ENCODE data around the gene GATAD2A.
A peak's percentile ranks its signal among the peaks of the same experiment; 100 is the strongest.

The GATAD2A gene

DNA sequence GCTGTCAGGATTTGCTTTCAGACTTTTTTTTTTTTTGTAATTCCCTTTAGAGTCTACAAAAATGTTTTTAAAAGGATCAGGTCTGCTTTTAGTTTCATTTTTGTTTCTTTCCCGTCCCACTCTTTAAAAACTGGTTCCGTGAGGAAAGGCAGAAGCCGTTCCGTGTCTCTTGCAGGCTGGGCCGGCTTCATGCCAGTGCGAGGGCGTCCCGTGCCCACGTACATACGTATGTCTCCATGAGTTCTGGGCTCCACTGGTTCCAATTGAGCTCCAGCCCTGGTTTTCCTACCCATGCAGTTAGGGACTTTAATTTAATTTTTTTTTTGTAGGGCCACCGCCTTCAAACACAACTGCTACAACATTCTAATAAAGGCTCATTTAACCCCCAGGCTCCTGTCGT, 101.1 kb downstream of the GATAD2A start:
- DNase-seq (ENCODE audit: low read depth in 4 of 4, low spot score in 1 of 4): no peak

DNA sequence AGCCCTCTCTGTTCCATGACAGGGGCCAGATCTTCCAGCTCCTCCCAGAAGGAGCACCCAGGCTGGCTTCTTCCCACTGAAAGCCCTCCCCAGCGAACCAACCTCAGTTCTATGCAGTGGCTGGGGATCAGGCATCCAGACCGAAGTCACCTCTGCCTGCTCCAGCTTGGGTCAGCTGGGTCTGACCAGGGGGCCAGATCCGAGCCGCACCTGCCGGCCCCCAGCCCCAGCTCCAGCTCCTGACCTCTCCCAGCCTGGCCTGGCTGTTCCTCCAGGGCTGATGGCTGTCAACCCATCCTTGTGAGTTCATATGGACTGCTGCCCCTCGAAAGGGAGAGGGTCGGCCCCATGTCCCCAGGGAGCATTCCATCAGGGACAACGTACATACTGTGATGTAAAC, 101.9 kb downstream of the GATAD2A start:
- DNase-seq (ENCODE audit: low read depth in 4 of 4, low spot score in 1 of 4): no peak

DNA sequence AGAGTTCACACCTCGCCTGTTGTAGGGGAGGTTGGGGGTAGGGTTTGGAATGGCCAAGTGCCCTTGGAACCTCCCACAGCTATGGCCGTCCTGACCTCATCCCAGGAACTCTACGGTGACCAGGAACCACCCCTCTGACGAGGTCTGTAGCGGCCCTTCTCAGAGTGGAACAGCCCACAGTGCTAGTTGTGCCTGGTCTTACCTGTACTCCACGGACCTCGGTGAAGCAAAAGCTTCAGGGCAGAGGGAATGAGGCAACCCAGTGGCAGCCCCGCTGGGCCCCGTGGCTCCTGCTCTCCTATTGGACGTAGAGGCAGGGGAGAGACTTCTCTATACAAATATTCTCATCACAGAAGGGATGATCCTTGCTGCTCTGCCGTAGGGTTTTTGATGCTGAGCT, 102.7 kb downstream of the GATAD2A start:
- no peak for DNase-seq (ENCODE audit: low read depth in 4 of 4, low spot score in 1 of 4)

DNA sequence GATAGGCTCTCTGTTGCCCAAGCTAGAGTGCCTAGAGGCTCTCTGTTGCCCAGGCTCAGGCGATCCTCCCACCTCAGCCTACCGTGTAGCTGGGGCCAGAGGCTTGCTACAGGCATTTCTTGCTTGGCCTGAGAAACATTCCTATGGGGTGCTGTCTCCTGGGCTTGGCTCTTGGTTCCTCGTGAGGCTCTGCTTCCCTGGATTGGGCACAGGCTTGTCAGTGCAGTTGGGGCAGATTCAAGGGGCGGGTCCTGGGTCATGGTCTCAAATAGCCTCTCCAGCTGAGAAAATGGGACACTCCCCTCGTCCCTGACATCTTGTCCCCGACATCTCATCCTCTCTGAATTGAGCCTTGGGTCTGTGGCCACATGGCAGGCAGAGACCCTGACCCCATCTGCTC, 105.0 kb downstream of the GATAD2A start:
- no peak for DNase-seq (ENCODE audit: low read depth in 4 of 4, low spot score in 1 of 4)

DNA sequence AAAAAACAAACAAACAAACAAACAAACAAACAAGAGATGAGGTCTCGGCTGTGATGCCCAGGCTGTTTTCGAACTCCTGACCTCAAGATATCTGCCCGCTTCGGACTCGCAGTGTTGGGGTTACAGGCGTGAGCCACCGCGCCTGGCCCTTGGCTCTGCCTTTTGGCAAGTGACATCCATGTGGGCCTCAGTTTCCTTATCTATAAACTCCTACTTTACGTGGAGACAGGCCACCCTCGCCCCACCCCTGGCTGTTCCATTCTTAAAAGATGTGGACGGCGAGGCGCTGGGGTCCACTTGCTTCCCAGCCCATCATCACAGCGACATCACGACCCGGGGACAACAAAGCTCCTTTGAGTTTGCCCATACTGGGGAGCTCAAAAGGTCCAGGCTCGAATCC, 108.2 kb downstream of the GATAD2A start:
- no peak for DNase-seq (ENCODE audit: low read depth in 4 of 4, low spot score in 1 of 4)

DNA sequence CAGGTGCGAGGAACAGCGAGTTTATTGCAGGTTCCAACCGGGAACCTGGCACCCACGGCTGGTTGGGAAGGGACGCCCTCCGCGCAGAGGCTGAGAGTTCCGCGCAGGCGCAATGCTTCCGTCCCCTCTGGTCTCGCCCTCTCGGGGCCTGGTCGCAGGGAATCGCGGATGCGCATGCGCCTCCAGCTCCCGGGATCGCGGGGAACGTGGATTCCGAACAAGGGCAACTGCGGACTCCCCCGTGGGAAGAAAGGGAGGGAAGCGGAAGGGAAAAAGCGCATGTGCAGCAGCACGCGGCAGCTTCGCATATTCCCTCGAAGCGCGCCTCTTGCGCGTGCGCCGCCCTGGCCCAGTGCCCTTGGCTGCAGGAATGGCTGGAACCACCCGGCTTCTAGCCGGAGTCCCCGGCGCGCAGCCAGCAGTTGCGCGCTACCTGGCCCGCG, 108.8 kb downstream of the GATAD2A start:
- no peak for DNase-seq (ENCODE audit: low read depth in 4 of 4, low spot score in 1 of 4)

DNA sequence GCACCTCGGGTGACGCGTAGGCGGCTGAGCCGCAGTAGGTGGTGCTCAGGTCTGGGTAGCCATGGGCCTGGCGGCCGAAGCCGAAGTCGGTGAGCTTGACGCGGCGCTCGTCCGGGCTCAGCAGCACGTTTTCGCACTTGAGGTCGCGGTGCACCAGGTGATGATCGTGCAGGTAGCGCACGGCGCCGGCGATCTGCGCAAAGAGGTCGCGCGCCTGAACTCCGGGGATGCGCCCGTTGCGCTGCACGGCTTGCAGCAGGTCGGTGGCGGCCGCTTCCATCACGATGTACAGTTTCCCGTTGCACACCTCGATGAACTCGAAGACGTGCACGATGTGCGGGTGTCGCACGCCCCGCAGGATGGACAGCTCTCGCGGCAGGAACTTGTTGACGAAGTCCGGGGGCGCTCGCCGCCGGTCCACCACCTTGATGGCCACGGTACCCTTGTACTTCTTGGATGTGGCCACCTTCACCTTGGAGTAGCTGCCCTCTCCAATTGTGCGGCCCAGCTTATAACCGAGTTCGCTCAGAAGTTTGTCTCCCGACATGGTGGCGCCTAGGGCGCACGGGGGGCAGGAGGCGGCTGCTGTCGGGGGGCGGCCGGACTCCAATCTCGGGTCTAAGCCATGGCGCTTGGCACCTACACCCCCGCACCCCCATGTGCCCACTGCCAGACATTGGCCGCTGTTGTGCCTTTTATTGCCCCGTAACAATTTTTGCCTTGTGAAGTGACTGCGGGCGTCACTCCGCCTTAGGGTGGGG, 109.6 kb downstream of the GATAD2A start, which contains the start of gene TSSK6:
Gene TSSK6, minus strand, starts transcription at position 668 of the 761 bp plus-strand sequence. Its CDS starts 121 bp downstream, at position 547.
- no peak for DNase-seq (ENCODE audit: low read depth in 4 of 4, low spot score in 1 of 4)

DNA sequence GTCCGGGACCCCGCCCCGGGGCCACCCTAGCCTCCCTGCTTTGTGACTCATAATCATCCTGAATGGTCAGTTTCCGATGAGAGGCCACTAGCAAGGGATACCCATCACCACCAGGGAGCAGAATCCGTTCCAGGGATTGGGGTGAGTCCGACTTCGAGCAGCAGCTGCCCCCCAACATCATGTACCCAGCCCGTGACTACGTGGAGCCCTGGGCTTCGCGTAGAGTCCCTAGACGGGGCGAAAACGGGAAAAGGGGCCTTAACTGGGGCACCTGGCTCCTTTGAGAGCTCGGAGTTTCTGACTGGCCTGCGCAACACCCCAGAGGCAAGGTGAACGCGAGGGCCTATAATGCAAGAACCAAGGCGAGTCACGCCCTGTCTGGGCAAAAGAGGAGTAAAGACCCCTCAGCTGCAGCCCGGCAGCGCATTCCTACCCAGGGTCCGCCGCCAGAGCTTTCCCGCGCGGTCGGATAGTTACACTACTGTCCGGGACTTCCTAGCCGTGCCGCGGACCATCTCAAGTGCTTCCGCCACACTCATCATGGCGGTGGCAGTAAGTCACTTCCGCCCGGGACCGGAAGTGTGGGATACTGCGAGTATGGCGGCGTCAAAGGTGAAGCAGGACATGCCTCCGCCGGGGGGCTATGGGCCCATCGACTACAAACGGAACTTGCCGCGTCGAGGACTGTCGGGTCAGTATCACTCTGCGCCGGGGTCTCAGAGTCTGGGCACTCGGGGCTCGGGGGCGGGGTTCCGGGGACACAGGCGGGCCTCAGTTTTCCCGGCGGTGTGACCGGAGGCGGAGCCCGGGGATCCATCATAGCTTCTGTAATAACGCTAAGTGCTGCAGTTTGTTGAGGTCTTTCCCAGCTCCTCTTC, 110.4 kb downstream of the GATAD2A start, which contains the start of gene NDUFA13:
Gene NDUFA13, plus strand, starts transcription at position 584 of the 878 bp plus-strand sequence. Its CDS starts 14 bp downstream, at position 598.
- peak; percentile 81 to 95 (median 86) for DNase-seq (ENCODE audit: low read depth in 4 of 4, low spot score in 1 of 4)

DNA sequence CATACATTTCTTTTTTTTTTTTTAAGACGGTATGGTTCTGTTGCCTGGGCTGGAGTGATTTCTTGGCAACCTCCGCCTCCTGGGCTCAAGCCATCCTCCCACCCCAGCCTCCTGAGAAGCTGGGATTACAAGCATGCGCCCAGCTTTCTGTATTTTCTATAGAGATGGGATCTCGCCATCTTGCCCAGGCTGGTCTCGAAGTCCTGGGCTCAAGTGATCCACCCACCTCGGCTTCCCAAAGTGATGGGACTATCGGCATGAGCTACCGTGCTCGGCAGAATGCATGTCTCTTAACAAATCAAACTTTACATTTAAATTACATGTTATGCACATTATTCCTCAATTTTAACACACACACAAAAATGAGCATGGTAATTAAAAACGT, 111.8 kb downstream of the GATAD2A start:
- no peak for DNase-seq (ENCODE audit: low read depth in 4 of 4, low spot score in 1 of 4)

DNA sequence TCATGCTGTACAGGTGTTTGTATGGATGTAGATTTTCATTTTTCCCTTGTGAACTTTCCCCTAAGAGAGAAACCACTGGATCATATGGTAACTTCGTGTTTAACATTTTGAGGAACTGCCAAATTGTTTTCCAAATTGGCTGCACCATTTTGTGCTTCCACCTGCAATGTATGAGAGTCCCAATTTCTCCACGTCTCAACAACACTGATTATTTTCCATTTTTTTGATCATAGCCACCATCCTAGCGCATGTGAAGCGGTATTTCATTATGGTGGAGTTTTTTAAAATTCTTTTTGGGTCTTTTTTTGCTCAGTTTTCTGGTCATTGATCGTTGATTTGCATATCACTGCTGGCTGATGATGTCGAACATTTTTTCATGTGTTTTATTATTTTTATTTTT, 115.5 kb downstream of the GATAD2A start:
- DNase-seq (ENCODE audit: low read depth in 4 of 4, low spot score in 1 of 4): no peak

DNA sequence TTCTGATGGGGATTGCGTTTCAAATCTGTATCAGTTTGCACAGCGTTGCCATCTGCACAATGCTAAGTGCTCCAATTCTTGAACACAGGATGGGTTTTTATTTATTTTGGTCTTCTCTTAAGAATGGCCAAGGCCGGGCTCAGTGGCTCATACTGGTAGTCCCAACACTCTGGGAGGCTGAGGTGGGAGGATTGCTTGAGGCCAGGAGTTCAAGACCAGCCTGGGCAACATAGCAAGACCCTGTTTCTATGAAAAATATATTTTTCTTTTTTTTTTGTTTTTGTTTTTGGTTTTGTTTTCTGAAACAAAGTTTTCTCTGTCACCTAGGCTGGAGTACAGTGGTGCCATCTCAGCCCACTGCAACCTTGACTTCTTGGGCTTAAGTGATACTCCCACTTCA, 117.7 kb downstream of the GATAD2A start:
- DNase-seq (ENCODE audit: low read depth in 4 of 4, low spot score in 1 of 4): no peak

DNA sequence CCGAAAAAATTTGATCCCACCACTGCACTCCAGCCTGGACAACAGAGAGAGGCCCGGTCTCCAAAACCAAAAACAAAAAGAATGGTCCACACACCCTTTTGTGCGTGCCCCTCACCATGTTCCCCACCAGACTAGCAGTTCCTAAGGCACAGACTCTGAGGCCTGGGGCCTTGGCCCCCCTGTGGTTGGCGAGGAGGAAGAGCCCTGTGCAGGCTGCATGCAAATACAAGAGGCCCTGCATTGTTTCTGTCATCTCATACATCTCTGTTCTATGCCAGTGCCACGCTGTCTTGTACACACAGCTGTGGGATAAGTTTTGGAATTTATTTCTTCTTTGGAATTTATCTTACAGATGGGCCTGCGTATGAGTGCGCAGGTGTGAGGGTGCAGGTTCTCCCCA, 118.6 kb downstream of the GATAD2A start:
- no peak for DNase-seq (ENCODE audit: low read depth in 4 of 4, low spot score in 1 of 4)

DNA sequence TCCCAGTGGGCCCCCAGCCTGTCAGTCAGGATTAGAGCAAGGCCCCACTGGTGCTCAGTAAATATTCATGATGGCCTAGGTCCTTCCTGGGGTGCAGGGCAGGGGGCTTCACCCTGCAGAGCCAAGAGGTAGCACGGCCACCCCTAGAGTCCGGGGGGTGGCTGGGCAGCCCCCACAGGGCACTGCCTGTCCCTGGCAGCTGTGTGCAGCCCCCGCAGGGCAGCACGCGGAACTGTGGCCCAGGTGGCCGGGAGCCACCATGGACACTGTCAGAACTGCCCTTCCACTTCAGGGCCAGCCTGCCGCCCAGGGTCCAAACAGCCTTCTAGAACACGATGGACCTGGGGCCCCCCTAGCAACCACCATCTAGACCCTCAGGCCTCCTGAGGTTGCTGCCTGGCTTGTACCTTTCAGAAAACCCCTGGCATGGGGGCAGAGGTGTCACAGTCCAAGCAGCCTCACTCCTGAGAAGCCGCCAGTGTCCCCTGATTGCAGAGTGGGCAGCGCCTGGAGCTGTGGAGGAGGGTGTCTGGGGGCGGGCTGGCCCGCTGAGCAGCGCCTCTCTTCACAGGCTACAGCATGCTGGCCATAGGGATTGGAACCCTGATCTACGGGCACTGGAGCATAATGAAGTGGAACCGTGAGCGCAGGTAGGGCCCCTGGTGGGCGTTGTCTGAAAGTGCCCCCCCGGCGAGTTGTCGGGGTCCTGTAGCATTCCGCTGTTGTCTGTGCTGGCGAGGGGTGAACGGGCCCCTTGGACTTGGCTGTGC, 120.3 kb downstream of the GATAD2A start:
- DNase-seq (ENCODE audit: low read depth in 4 of 4, low spot score in 1 of 4): no peak

DNA sequence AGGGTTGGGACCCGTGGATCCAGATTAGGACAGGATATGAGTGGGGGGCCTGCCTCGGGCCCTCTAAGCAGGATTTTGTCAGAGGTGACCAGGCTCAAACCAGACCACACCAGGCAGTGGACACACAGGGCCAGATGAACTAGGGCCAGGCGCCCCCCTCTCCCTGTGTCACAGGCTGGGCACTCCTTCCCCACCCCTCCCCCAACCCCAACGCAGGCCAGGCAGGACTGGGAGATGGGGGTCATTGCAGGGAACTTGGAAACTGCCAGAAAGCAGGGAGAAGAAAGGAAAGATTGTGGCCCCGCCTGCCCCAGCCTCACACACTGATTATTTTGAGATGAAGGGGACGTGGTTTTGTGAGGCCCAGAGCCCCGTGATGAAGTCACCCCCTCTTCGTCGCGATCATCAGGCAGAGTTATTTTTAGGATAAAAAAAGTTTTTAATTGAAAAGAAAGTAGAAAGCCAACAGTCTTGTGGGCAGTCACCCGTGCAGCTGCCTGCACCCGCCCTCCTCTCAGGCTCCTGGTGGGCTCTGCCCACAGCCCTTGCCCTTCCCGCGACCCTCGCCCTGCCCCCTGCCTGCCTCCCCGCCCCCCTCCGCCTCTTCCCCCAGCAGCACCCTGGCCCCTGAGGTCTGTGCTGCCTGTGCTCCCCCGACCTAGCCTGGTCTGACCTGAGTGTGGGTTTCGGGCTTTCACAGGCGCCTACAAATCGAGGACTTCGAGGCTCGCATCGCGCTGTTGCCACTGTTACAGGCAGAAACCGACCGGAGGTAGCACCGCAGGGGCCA, 121.3 kb downstream of the GATAD2A start:
- no peak for DNase-seq (ENCODE audit: low read depth in 4 of 4, low spot score in 1 of 4)

DNA sequence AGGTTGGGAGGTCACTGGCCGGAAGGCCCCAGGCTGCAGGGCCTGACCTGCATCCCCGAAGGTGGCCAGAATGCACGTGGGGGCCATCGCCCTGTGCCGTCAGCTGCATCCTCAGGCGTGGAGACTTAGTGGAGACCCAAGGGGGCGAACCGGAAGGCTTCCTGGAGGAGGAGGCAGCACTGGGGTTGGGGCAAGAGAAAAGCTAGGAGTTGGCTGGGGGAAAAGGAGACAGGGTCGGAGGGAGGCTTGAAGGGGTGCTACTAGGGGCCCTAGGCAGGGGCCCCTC, 121.8 kb downstream of the GATAD2A start:
- no peak for DNase-seq (ENCODE audit: low read depth in 4 of 4, low spot score in 1 of 4)

DNA sequence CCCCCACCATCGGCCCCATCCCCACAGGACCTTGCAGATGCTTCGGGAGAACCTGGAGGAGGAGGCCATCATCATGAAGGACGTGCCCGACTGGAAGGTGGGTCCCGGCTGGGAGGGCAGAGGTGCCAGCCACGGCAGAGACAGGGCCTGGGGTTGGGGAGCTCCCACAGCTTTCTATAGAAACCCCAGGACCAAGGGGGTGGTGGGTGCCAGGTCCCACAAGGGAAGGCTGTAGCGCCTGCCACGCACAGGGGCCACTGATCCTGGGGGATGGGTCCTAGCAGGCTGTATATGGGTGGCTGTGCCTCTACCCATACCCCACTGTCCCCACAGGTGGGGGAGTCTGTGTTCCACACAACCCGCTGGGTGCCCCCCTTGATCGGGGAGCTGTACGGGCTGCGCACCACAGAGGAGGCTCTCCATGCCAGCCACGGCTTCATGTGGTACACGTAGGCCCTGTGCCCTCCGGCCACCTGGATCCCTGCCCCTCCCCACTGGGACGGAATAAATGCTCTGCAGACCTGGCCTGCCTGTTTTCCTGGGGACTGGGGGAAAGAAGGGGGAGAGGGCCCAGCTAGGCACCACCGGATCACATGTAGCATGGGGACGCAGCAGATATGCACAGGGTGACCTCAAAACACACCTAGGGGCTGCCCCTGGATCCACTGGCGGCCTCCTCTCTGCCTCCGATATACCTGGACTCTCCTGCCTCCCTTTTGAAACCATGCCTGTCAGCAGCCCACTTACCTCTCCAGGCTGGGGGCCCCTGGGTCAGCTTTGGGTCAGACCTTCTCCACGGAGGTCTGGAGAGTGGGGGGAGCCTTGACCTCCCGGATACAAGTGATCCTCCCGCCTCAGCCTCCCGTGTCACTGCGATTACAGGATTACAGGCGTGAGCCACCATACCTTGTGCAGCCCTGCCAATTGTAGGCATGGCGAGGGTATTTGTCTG, 122.5 kb downstream of the GATAD2A start:
- no peak for DNase-seq (ENCODE audit: low read depth in 4 of 4, low spot score in 1 of 4)

DNA sequence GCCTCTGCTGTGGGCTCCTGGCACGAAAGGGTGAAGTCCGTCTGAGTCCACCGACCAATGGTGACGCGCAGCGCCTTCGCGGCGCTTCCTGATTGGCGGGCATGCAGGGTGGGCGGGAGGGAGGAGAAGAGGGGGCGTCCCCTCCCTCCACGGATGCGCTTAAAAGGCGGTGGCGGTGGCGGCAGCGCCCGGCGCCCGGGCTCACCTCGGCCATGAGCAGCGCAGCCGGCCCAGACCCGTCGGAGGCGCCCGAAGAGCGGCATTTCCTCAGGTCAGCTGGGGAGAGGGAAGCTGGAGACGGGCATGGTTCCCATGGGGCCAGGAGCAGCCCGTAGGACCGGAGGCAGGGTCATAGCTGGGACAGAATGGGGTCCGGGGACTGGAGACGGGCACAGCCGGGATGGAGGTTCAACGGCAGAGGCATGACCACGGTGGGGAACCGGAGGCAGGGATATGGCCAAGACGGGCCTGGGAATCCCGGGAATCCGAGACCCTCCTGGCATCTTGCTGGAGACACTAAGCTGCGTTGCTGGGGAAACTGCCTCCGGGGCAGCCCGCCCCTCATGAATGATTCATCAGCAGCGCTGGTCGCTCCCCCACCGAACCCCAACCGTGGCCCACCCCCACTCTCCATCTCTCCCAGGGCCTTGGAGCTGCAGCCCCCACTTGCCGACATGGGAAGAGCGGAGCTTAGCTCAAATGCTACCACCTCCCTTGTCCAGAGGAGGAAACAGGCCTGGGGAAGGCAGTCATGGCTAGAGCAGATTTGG, 123.4 kb downstream of the GATAD2A start, which contains the start of gene YJEFN3:
Gene YJEFN3, plus strand, starts transcription at position 191 of the 770 bp plus-strand sequence. Its CDS starts 22 bp downstream, at position 213.
- DNase-seq (ENCODE audit: low read depth in 4 of 4, low spot score in 1 of 4): no peak

DNA sequence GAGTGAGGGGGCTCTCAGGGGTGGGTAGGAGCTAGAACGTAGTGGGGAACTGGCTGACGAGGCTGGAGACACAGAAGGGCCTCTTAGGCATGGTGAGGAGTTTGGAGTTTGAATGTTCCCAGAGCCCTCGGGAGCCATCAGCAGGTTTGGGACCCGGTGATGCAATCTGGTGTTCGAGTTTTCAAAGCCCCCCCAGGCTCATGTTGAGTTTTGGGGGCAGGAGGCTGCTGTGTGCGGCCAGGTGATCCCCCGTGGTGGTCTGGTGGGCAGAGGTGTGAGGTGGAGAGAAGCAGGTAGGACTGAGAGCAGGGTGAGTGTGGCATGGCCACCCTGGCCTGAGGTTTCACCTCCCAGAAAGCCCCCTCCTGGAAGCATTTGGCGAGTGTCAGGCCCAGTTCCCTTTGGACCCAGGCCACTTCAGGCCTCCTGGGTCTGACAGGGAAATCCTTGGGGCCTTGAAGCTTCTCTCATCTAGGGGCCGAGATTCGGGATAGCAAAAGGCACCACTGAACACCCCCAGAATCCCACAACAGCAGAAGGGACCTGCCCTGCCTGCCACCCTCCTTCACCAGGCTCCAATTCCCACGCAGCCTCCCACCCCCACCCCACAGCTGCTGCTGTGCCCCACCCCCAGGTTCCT, 124.4 kb downstream of the GATAD2A start:
- no peak for DNase-seq (ENCODE audit: low read depth in 4 of 4, low spot score in 1 of 4)

Measured in stimulated activated CD4-positive, alpha-beta T cell treated with anti-CD3 and anti-CD28 coated beads, Interleukin-1b, Interleukin-23, amount 100 ng/mL, for 24 hours (primary cell).